HG02610 (cell line): ENCODE measurements around the gene CRYBG2.
A peak's percentile ranks its signal among the peaks of the same experiment; 100 is the strongest.
"Not testable (repeated sequence)": the region's sequence is repeated elsewhere in the genome, so short reads cannot be mapped to it uniquely, and the experiment has no call there.

ENCODE experiments used
- ATAC-seq: cut with Tn5 transposase; IDR thresholded peaks from one replicate; pipeline ENCODE4 v1.9.1; 2021; ENCODE audit warnings: mild to moderate bottlenecking, moderate library complexity; ENCODE audit not compliant: unreplicated experiment

CRYBG2 gene

GRCh38 chr1:26351590-26352337 lies 2.2 kb downstream of the CRYBG2 start:
- no peak for ATAC-seq

GRCh38 chr1:26350701-26351589 lies 3.0 kb downstream of the CRYBG2 start:
- no peak for ATAC-seq

GRCh38 chr1:26350343-26350700 lies 3.6 kb downstream of the CRYBG2 start:
- ATAC-seq = no peak

DNA sequence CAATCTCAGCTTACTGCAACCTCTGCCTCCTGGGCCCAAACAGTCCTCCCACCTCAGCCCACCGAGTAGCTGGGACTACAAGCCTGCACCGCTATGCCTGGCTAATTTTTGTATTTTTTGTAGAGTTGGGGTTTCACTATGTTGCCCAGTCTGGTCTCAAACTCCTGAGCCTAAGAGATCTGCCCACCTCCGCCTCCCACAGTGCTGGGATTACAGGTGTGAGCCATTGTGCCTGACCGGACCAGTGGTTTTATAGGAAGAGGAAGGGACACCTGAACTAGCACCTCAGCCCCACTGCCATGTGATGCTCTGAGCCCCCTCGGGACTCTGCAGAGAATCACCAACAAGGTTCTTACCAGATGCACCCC lies 4.1 kb downstream of the CRYBG2 start:
- ATAC-seq = no peak

DNA sequence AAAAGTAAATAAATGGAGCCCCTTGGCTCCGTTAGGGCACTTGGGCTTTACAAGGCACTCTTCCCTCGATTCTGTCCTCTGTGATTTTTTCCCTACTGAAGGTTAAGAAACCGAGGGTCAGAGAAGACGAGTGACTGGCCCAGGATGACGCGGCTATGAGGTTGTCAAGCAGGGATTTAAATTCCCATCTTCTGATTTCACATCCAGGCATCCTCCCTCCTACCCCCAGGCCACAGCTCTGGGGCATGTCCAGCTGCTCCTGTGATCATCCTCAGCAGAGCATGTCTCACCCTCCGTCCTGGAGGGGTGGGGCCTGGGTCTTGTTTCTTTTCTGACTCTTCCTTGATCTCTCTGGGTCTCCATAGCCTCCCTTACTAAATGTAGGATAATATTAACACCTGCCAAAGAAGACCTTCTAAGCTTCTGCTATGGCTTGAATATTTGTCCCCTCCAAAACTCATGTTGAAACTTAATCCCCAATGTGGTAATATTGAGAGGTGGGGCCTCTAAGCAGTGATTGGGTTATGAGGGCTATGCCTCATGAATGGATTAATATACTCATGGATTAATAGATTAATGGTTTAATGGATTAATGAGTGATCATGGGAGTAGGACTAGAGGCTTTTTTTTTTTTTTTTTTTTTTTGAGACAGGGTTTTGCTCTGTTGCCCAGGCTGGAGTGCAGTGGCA lies 4.6 kb downstream of the CRYBG2 start:
- ATAC-seq = no peak

DNA sequence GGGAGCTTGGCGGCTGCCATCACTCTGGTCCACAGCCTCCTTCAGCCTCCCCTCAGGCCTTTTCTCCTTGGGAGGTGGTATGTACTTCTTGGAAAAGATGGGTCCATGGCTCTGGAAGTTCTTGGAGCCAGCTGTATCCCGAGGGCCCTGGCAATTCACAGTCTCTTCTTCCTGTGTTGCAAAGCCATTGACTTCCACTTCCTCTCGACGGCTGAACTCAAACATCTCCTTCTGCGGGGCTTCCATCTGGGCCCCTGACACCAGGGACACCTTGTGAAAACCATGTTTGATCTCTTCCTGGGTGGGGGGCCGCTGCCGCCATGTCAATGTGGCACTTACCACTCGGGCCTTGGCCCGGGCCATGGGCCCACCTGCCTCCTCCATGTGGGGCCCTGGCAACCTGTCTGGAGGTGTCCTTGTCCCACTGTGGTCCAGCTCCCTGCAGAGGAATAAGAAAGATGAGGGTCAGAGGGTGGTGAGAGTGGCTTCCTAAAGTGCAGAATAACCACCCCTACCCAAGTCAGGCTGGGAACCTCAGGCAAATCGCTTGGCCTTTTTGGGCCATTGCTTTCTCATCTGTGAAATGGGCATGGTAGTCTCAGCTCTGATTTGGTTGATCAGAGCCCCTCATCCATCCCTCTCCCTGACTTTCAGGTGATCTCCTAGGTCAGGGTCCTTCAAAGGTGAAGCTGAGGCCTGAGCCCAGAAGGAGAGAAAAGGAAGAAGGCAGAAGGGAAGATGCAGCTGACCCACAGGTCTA lies 7.5 kb downstream of the CRYBG2 start:
- no peak for ATAC-seq

DNA sequence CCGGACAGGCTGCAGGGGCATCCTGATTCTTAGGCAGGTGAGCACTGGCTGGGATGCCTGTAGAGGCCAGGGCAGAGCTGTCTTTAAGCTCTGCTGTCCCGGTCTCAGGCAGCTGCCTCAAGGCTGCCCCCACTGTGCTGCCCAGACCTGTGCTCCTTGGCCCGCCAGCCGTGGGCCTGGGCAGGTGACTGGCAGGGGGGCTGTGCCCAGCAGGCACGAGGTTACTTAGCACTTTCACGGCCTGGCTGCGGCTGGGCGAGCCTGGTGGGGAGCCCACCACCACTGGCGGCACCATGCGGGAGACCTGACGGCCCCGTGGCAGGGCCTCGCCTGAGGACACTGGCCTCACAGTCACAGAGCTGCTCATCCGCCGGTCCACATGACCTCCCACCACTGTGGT lies 8.2 kb downstream of the CRYBG2 start:
- no peak for ATAC-seq

GRCh38 chr1:26344147-26344920 lies 9.6 kb downstream of the CRYBG2 start:
- ATAC-seq = no peak

DNA sequence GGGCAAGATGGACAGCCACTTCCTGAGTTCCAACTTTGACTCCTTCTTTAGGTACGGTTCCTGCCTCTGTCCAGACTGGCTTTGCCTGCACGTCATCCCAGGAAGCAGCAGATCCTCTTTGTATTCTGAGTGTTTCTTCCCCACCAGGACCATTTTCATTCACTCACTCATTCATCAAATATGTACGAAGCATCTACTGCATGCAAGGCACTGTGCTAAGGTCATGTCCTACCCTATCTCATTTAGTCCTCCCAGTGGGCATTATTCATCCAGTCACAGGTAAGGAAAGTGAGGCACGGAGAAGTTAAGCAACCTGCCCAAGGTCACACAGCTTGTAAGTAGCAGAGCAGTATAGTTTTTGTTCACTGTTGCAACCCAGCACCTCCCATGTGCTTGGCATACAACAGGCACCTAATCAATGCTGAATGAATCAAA lies 13.9 kb downstream of the CRYBG2 start:
- ATAC-seq = no peak

GRCh38 chr1:26338670-26339069 lies 15.3 kb downstream of the CRYBG2 start:
- no peak for ATAC-seq

DNA sequence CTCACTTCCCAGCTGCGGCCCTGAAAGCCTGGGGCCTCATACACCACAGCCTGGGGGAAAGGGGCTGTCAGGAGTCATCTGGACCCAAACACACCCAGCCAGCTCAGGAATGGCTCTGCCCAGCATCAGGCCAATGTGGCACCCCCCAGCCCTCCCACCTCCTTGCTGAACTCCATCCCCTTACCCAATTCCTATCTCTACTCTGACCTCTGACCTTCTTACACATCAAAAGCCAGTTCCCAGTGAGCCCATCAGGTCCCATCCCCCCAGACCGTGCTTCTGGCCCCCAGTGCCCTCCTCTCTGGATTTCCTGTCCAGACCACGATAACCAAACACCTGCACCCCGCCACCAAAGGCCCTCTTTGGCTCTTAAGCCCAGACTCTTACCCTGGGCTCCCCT lies 16.3 kb downstream of the CRYBG2 start:
- ATAC-seq = no peak

GRCh38 chr1:26337206-26337535 lies 16.8 kb downstream of the CRYBG2 start:
- no peak for ATAC-seq

DNA sequence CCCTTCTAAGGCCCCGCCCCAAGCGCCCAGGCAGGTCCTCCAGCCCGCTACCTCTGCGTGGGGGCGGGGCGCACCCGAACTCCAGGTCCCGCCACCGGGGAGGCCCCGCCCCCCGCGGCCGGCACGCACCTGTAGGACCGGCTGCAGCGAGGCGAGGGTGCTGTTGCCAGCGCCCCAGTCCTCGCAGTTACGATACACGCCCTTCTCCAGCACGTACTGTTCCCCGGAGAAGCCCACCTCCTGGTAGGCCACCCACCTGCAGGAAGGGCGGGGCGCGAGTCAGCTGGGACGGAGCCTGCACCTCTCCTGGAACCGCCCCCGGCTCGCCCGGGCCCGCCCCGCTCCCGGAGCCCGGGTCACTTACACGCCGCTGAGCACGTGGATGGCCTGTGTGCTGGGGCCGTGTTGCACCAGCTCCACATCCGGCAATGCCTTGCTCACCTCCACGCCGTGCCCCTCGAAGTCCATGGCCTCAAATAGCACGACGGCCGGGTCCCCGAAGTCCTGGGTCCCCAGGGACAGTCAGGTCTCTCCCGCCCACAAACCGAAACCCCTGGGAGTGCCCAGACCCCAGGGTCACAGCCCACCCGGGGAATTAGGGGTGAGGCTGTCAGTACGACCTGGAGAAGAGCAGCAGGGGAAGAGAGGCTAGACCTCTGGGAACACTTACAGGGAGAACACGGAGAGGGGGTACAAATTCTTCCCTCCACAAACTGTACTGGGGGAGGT lies 17.3 kb downstream of the CRYBG2 start:
- peak; percentile 51 for ATAC-seq

GRCh38 chr1:26335774-26336476 lies 18.0 kb downstream of the CRYBG2 start:
- ATAC-seq = no peak

DNA sequence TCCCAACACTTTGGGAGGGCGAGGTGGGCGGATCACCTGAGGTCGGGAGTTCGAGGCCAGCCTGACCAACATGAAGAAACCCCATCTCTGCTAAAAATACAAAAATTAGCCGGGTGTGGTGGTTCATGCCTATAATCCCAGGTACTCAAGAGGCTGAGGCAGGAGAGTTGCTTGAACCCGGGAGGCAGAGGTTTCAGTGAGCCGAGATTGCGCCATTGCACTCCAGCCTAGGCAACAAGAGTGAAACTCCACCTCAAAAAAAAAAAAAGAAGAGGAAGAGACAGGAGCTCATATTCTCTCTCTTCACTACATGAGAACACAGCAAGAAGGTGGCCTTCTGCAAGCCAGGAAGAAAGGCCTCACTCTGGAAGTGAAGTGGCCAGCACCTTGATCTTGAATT lies 20.6 kb downstream of the CRYBG2 start:
- ATAC-seq = not testable (repeated sequence)

- no peak for ATAC-seq
Observed at GRCh38 chr1:26330276-26330675, 23.7 kb downstream of the CRYBG2 start.

- ATAC-seq = not testable (repeated sequence)
Observed at GRCh38 chr1:26329380-26329779, 24.6 kb downstream of the CRYBG2 start.

DNA sequence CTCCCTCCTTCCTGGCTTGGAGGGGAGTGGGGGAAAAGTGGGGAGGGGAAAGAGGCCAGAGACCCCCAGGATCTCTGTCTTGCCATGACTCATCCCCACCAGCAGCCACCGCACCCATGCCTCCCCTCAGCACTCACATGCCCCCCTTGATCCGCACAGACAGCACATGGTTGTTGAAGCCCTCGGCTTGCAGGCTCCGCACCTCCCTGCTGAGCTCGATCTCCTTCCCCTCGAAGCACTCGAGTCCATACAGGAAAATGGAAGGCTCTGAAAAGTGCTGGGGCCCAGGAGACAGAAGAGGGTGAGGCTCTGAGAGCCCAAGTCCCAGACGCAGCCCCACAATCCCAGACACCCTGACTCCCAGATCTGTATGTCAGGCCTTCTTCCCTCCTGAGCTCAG lies 25.3 kb downstream of the CRYBG2 start:
- ATAC-seq = no peak

- no peak for ATAC-seq
Observed at GRCh38 chr1:26327956-26328362, 26.0 kb downstream of the CRYBG2 start.
